ENCODE data around the gene PARK7.

Gene PARK7

GRCh38 chr1:8021676-8022266, 60.3 kb downstream of the PARK7 start:
- TF ChIP-seq REST (IDR thresholded peaks at IDR 0.05; ENCODE audit: insufficient read depth in 1 of 2, low read depth in 2 of 2, low read length in 2 of 2): no peak
- no peak for TF ChIP-seq TAF1 (IDR thresholded peaks at IDR 0.05; ENCODE audit: borderline replicate concordance, insufficient read depth, low read length)
- TF ChIP-seq FOXP2 (optimal IDR thresholded peaks at IDR 0.05; ENCODE audit: borderline replicate concordance, extremely low read depth, extremely low read length, insufficient read depth): no peak
- TF ChIP-seq SIN3A (IDR thresholded peaks at IDR 0.05; ENCODE audit: borderline replicate concordance, insufficient read depth, low read length): peak; percentile 57; the same call in 1 of the 2 replicates
- TF ChIP-seq POLR2AphosphoS5 (IDR thresholded peaks at IDR 0.05; ENCODE audit: low read depth, low read length): peak; percentile 42; the same call in 1 of the 2 replicates

- no peak for TF ChIP-seq TAF1 (IDR thresholded peaks at IDR 0.05; ENCODE audit: borderline replicate concordance, insufficient read depth, low read length)
- no peak for TF ChIP-seq REST (IDR thresholded peaks at IDR 0.05; ENCODE audit: insufficient read depth in 1 of 2, low read depth in 2 of 2, low read length in 2 of 2)
- no peak for TF ChIP-seq FOXP2 (optimal IDR thresholded peaks at IDR 0.05; ENCODE audit: borderline replicate concordance, extremely low read depth, extremely low read length, insufficient read depth)
- TF ChIP-seq POLR2AphosphoS5 (IDR thresholded peaks at IDR 0.05; ENCODE audit: low read depth, low read length): no peak
- no peak for TF ChIP-seq SIN3A (IDR thresholded peaks at IDR 0.05; ENCODE audit: borderline replicate concordance, insufficient read depth, low read length)
Observed at GRCh38 chr1:8022395-8023286, 61.1 kb downstream of the PARK7 start.

GRCh38 chr1:8023287-8023994, 61.9 kb downstream of the PARK7 start:
- no peak for TF ChIP-seq TAF1 (IDR thresholded peaks at IDR 0.05; ENCODE audit: borderline replicate concordance, insufficient read depth, low read length)
- TF ChIP-seq SIN3A (IDR thresholded peaks at IDR 0.05; ENCODE audit: borderline replicate concordance, insufficient read depth, low read length): 0 out of 2 replicates have a peak, but pooled peaks have one; percentile 53

GRCh38 chr1:8023995-8024313, 62.4 kb downstream of the PARK7 start:
- TF ChIP-seq POLR2AphosphoS5 (IDR thresholded peaks at IDR 0.05; ENCODE audit: low read depth, low read length) (no peak), FOXP2 (optimal IDR thresholded peaks at IDR 0.05; ENCODE audit: borderline replicate concordance, extremely low read depth, extremely low read length, insufficient read depth) (no peak), TAF1 (IDR thresholded peaks at IDR 0.05; ENCODE audit: borderline replicate concordance, insufficient read depth, low read length) (no peak), SIN3A (IDR thresholded peaks at IDR 0.05; ENCODE audit: borderline replicate concordance, insufficient read depth, low read length) (no peak), REST (IDR thresholded peaks at IDR 0.05; ENCODE audit: insufficient read depth in 1 of 2, low read depth in 2 of 2, low read length in 2 of 2) (no peak)

GRCh38 chr1:8024329-8024728, 62.8 kb downstream of the PARK7 start:
- TF ChIP-seq REST (IDR thresholded peaks at IDR 0.05; ENCODE audit: insufficient read depth in 1 of 2, low read depth in 2 of 2, low read length in 2 of 2) (no peak), SIN3A (IDR thresholded peaks at IDR 0.05; ENCODE audit: borderline replicate concordance, insufficient read depth, low read length) (no peak), FOXP2 (optimal IDR thresholded peaks at IDR 0.05; ENCODE audit: borderline replicate concordance, extremely low read depth, extremely low read length, insufficient read depth) (no peak), TAF1 (IDR thresholded peaks at IDR 0.05; ENCODE audit: borderline replicate concordance, insufficient read depth, low read length) (no peak), POLR2AphosphoS5 (IDR thresholded peaks at IDR 0.05; ENCODE audit: low read depth, low read length) (no peak)

All from PFSK-1 (cell line).